Urothelium cell line (cell line): ENCODE results near the gene RPS19BP1.

ENCODE experiments used
- DNase-seq: peaks from one replicate; pipeline ENCODE4 v3.0.0; 2011; ENCODE audit warnings: low spot score, mixed read lengths
- FAIRE-seq: peaks from 2 replicates; lab custom pipeline; 2011; peaks lifted over from hg19 to GRCh38; lab: Jason Lieb, UNC

Gene RPS19BP1

GRCh38 chr22:39532215-39533073 lies at the start of gene RPS19BP1:
Gene RPS19BP1 (minus strand): TSS chr22:39532748. CDS start chr22:39532738, 10 bp downstream.
- FAIRE-seq (peak; percentile 98), DNase-seq (peak; percentile 98)

- DNase-seq (no peak), FAIRE-seq (no peak)
These were observed 48.8 kb upstream of the RPS19BP1 start for GRCh38 chr22:39581303-39581702.

GRCh38 chr22:39580795-39581194 lies 48.2 kb upstream of the RPS19BP1 start:
- FAIRE-seq (no peak), DNase-seq (no peak)

- FAIRE-seq (no peak), DNase-seq (no peak)
These were observed 47.5 kb upstream of the RPS19BP1 start for GRCh38 chr22:39580006-39580441.

GRCh38 chr22:39577900-39578299 lies 45.4 kb upstream of the RPS19BP1 start:
- FAIRE-seq (no peak), DNase-seq (no peak)

GRCh38 chr22:39577366-39577765 lies 44.8 kb upstream of the RPS19BP1 start:
- DNase-seq (no peak), FAIRE-seq (no peak)

GRCh38 chr22:39576027-39576426 lies 43.5 kb upstream of the RPS19BP1 start:
- no peak for FAIRE-seq

GRCh38 chr22:39575552-39575825 lies 42.9 kb upstream of the RPS19BP1 start:
- FAIRE-seq (no peak), DNase-seq (no peak)

More at GRCh38 chr22:39576027-39576426, 43.5 kb upstream of the RPS19BP1 start:
- DNase-seq: no peak

GRCh38 chr22:39574779-39575551 lies 42.4 kb upstream of the RPS19BP1 start:
- DNase-seq (peak; percentile 97), FAIRE-seq (no peak)

GRCh38 chr22:39571538-39571937 lies 39.0 kb upstream of the RPS19BP1 start:
- FAIRE-seq: peak; percentile 40
- DNase-seq: no peak

GRCh38 chr22:39570665-39571064 lies 38.1 kb upstream of the RPS19BP1 start, which contains the start of gene CACNA1I:
Gene CACNA1I (plus strand): TSS chr22:39570753. CDS start chr22:39570753, 0 bp downstream.
- DNase-seq (no peak), FAIRE-seq (no peak)

GRCh38 chr22:39570226-39570625 lies 37.7 kb upstream of the RPS19BP1 start:
- no peak for FAIRE-seq
- DNase-seq: no peak

GRCh38 chr22:39569066-39569465 lies 36.5 kb upstream of the RPS19BP1 start:
- FAIRE-seq (peak; percentile 44), DNase-seq (no peak)

- no peak for DNase-seq
- no peak for FAIRE-seq
These were observed 35.9 kb upstream of the RPS19BP1 start for GRCh38 chr22:39568278-39568981.

GRCh38 chr22:39567135-39567946 lies 34.8 kb upstream of the RPS19BP1 start:
- FAIRE-seq: peak; percentile 73

GRCh38 chr22:39565414-39565944 lies 32.9 kb upstream of the RPS19BP1 start:
- FAIRE-seq: peak; percentile 100
- no peak for DNase-seq

More at GRCh38 chr22:39567135-39567946, 34.8 kb upstream of the RPS19BP1 start:
- DNase-seq: no peak

- FAIRE-seq: peak; percentile 99
- no peak for DNase-seq
These were observed 31.3 kb upstream of the RPS19BP1 start for GRCh38 chr22:39563571-39564428.

GRCh38 chr22:39562839-39563489 lies 30.4 kb upstream of the RPS19BP1 start:
- no peak for DNase-seq
- FAIRE-seq: peak; percentile 82

GRCh38 chr22:39560127-39560526 lies 27.6 kb upstream of the RPS19BP1 start:
- FAIRE-seq: no peak

More at GRCh38 chr22:39560127-39560526, 27.6 kb upstream of the RPS19BP1 start:
- no peak for DNase-seq
